ENCODE measurements around the gene CD40.

Gene CD40

DNA sequence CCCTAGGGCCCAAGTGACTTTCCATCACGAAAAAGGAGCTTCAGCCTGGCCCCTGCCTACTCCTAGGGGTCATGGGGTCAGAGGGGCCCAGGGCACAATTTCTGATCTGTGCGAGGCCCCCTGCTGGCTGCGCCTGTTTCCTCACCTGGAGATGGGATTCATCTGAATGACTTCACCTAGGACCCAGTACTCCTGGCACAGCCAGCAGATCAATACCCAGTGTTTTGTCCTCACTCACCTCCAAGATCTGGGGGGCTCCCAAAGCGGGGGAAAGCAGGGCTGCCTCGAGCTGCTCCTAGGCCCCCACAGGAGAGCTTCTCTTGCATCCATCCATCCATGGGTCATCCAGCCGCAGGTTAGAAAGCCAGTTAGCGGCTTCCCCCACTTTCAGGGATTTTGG lies 33.8 kb downstream of the CD40 start:
- no peak for DNase-seq

DNA sequence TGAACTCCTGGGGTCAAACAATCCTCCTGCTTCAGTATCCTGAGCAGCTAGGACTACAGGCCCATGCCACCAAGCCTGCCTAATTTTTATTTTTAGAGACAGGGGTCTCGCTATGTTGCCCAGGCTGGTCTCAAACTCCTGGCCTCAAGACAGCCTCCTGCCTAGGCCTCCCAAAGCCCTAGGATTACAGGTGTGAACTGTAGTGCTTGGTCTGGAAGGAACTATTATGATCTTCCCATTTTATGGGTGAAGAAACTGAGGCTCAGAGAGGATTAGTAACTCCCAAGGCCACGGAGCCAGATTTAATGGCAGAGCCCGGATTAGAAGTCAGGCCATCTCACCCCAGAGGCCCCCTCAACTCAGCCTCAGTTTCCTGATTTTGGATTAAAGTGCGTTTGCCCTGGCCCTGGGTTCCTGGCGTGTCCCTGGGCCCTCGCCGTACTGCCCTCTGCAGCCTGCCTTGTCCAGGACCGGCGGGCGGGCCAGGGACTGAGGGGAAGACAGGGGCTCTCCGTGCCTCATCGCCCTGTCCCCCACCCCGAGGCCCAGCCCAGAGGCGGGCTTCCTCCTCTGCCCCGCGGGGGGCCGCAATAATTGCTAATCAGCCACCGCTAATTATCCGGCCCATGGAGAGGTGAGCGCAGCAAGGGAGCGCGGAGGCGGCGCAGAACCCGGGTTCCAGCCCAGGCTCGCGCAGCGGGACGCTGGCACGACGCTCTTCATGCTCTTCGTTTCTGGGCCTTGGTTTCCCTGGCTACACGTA lies 34.9 kb downstream of the CD40 start:
- no peak for DNase-seq

DNA sequence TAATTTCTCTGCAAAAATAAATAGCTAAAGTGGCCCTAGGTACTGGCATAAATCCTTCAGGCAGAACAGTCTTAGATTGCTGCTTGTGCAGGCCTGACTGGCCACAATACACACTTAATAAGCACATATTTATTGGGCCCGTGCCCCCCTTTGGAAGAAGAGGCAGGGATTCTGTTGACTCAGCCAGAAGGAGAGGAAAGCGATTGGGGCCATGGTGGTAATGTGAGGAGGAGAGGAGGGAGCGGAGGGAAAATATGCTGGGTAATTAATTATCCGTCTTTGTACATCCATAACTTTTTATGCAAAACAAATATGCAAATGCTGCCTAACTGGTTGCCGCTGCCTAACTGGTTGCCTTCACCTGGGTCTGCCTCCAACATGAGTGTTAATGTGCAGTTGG lies 36.2 kb downstream of the CD40 start:
- no peak for DNase-seq

DNA sequence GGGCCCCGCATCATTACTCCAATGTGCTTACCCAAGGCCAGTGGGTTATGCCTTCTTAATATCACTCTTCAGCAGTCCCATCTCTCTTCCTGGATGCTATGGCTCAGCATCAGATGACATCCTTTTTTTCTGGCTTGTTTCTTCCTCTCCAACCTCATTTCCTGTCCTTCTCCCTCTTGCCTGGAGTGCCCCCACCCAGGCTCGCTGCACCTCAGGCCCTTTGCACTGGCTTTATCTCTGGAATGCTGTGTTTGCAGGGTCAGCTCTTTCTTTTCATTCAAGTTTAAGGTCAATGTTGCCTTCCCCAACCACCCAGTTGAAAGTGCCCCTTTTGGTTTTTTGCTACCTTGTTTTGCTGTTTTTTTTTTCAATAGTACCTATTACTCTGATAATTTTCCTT lies 36.7 kb downstream of the CD40 start:
- DNase-seq: no peak

DNA sequence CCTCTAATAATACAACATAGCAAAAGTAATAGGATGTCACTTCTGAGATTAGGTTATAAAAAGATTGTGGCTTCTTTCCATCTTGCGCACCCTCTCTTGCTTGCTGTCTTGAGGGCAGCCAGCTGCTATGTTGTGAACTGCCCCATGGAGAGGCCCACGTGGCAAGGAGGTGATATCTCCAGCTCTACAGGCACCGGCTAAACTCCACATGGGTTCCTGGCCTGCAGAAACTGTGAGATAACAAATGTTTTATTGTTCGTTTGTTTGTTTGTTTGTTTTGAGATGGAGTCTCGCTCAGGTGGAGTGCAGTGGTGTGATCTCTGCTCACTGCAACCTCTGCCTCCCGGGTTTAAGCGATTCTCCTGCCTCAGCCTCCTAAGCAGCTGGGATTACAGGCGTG lies 38.0 kb downstream of the CD40 start:
- no peak for DNase-seq

DNA sequence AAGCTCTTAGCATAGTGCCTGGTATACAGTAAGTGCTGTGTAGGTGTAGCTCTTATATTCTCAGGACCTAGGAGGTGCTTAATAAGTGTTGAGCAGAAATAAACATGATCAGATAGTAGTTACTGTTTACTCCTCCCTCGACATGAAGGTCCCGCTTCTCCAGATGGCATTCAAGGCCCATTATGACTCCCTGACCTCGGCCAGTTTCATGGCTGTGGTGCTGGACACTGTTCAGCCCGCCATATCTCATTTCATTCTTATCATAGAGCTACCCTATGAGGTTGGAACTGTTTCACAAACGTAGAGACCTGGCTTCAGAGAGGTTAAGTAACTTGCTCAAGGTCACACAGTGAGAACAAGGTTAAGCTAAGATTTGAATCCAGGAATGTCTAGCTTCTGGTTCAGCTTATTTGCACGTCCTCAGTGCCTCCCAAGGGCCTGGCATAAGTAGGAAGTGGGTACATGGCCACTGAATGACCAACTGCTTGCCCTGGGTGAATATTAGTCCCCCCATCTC lies 39.0 kb downstream of the CD40 start:
- DNase-seq: no peak

DNA sequence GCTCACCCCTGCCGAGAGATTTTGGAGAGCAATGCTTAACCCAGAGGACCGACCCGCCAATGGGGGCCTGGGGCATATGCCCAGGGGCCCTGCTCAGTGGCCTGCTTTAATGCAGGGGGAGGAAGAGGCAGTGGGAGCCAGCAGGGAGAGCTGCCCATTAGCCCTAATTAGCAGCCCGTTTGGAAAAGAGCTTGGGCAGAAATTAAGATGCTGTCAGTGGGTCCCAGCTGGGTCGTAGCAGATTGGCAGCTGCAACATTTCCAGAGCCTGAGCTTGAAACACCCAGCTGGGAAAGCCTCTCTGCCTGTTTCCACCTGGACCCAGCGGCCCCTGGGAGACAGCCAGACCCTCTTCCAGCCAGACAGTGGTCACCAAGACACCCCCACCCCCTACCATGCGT lies 39.5 kb downstream of the CD40 start:
- no peak for DNase-seq

DNA sequence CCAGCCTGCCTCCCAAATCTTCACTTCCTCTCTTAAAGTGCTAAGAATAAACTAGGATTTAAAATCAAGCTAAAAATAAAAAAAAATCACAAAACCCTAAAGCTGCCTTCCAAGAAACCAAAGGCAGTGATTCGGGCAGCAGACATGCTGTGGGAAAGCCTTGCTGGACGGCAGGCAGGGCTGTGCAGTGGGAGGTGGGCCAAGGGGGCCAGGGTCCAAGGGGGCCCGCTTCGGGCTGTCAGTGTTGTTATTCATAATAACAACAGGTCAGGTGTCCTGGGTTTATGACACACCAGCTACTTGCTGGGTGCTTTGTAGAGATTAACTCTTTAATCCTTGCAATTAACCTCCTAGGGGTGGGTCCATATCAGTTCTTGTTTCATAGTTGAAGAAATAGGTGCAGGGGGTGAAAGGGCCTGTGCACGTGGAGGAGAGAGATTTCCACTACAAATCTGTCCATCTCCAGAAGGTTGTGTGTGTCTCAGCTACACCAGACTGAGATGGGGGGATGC lies 40.4 kb downstream of the CD40 start:
- DNase-seq: no peak

DNA sequence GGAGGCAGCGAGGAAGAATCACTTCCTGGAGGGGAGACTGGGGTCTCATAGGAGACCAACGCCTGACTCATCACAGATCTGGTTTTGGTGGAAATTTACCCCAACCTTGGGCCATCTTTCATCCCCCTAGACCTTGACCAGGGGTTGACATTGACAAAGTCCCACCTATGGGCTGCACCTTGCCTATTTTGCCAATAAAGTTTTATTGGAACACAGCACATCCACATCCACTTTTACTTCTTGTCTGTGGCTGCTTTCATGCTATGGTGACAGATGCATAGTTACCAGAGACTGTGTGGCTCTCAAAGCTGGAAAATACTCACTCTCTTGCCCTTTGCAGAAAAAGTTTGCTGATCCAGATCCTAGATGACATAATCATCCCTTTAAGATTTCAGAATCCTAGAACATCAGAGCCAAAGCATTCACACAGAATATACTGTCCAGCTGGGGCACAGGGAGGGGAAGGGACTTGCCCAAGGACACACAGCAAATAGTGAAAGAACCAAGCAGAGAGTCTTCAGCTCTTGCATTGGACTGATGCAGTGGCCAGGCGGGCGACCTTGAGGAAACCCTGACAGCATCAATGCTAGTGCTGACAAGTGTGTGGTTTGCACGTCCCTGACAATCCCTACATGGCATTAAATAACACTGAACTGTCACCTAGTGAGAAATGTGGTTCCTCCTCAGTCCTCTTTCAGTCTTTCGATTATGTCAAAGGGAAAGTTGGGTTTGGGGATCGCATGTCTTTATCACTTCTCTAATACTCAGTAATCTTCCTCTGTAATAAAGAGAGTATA lies 41.2 kb downstream of the CD40 start:
- no peak for DNase-seq

DNA sequence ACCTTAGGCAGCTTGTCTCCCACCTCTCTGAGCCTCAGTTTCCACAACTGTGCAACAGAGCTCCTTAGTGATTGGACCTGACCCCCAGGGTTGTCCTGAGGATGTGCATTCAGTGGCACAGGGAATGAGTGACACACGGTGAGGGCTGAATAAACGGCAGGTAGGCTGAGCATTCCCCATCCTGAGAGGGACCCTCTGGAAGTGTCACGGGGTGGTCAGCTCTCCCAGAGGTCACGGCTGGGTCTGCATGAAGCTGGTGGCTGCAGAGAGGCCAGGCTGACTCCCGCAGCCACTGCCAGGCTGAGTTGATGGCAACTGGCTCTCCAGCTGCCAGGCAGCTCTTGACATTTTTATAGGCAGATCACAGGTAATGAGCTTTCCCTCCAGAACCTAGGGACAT lies 42.5 kb downstream of the CD40 start:
- no peak for DNase-seq

DNA sequence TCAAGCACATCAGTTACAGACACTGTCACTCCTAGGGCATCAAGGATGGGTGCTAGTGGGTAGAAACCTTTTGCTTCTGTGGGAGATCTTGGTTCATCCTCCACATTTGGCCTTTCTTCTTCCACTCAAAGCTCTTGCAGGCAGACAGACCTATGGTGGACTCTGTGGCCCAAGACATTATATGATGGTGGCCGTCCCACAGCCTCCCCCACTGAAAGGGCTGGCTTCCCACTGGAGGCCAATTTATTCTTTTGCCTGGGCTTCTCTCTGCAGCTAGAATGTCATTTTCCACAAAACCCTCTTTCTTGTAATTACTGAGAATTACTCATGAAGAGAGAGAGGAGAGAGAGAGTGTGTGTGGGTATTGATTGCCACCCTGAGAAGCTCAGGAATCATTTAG lies 43.8 kb downstream of the CD40 start:
- no peak for DNase-seq

DNA sequence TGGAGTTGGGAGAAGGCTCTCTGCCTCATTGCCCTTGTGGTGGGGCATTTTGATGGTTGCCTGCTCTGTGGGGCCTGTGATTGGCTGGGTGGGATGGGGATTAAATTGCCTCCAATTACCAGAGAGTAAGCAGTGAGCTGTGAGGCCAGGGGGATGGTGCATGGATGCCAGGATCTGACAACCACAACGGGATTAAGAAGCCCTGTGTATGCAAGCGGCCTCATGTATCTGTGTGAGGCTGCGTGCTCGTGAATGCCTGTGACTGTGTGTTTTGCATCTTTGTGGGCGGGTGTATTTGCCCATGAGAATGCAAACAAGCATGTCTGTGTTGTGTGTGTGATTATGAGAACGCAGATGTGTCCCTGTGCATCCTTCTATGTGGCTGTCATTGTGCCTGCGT lies 46.1 kb downstream of the CD40 start:
- DNase-seq: no peak

DNA sequence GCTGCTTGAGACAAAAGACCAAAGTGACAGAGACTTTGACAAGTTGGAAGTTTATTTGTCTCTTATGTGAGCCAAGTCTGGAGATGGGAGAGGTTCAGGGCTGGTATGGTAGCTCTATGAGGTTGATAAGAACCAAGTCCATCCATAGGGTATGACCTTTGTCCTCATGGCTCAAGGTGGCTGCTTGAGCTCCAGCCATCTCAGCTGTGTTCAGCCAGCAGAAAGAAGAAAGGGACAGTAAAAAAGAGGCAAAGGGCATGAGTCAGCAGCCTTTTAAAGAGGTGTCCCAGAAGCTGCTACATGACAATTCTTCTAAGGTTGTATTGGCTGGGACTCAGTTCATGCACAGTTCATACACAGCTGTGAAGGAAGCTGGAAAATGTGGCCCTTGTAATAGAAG lies 49.0 kb downstream of the CD40 start:
- no peak for DNase-seq

DNA sequence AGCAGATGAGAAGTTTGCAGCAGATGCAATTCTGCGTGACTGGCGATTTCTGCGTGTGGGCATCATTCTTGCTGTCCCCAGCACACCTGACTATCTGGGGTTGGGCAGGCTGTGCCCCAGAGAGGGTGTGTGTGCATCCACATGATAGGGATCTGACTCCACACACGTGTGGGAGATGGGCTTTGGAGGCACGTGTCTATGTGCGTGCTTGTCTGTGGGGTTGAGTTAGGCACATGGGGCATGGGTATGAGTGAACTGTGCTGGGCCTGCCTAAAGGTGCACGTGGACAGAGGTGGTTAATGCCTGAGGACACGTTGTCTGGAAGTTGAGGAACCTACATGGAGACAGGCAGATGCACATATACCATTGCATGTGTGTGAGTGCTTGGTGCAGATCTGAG lies 50.3 kb downstream of the CD40 start:
- DNase-seq: no peak

DNA sequence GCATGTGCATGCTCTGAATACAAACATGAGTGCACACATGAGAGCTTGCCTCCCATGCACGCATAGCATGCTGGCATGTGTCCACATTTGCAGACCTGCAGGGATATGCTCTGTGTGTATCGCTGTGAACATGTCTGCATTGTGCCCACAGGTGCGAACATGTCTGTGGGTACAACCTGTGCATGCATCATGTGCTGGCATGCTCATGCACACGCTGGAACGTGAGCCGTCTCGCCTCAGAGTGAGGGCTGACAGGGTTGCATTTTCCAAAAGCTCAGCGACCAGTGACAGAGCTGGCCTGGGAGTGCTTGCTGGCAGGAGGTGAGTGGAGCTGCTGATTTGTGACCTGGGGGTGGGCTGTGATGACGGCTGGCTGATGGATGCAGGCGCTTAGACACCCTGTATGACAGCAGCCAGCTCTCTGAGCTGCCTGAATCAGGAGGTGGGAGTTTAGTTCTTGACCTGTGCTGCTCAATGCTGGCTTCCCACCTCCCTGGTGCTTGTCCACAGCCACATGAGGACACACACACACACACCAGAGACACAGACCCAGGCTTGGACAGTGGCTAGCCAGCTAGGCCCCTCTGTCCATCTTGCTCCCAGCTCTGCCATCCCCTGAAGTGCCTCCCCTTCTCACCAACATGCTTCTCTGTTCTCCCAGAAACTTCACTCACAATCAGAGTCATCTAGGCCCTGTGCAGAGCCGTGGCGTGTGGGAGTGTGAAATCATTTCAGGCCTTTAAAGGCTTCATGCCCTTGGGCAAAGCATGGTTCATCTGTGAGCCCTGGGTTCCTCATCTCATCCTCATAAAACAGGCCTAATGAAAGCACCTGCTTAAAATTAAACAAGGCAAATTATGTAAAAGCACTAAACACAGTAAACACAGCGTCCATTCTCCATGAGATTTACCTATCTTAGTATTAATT lies 51.4 kb downstream of the CD40 start:
- no peak for DNase-seq

DNA sequence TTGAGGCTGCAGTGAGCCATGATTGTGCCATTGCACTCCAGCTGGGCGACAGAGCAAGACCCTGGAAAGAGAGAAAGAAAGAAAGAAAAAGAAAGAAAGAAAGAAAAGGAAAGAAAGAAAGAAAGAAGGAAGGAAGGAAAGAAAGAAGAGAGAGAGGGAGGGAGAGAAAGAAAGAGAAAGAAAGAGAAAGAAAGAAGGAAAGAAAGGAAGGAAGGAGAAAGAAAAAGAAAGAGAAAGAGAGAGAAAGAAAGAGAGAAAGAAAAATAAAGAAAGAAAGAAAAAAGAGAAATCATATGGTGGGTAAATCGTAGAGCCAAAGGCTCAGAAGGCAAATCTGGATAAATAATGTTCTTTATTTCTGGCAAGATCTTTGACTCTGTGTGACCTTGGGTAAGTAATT lies 53.4 kb downstream of the CD40 start:
- no peak for DNase-seq

DNA sequence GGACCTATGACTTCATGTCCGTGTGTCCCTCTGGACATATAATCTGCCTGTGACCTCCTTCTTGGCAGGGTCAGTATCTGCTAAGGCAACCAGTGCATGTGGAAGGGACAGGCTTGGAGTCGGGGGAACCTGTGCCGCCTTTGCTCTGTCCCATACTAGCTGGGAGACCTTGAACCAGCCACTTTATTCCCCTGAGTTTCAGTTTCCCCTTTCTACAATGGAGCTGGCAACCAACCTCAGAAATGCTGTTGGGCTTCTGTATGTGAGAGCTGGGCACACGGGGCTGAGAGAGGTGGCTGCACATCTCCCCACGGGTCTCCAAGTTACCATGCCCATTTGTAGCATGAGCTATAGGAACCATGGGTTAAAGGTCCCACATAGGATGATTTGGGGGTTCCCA lies 53.8 kb downstream of the CD40 start:
- DNase-seq: no peak

DNA sequence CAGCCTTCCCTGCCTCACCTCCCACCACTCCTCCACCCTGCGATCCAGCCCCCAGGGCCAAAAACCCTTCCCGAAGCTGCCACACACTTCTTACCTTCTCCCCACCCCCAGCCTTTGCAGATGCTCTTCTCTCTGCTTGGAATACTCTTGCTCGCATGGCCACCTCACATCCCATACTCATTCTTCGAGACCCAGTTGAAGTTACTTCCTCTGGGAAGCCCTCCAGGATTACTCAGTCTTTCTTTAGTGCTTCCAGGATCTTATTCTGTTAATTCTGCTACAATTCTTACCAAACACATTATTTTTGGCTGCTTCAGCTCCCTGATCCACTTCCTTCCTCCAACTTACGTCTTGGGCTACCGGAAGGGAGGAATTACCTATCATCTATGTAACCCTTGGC lies 54.3 kb downstream of the CD40 start:
- DNase-seq: no peak

DNA sequence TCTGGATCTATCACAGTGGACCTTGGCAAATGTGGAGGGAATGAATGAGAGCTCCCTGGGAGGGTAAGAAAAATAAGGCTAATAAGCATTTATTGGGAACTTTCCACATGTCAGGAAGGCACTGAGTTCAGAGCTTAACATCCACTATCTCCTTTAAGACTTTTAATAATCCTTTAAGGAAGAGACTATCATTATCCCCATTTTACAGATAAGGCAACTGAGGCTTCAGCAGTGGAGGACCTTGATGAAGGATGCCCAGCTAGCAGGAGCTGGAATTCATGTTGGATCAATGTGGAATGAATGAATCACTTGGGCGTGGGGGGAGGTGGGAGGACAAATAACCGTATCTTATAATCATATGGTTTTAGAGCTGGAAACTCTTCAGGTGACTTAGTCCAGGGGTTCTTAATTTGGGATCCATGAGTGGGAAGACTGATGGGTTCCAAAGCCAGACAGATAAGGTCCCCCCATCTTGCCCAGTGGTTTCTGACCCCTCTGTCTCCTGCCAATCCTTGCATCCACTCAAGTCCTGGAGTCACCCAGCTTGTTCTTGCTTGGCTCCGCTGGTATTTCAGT lies 54.9 kb downstream of the CD40 start:
- DNase-seq: no peak

DNA sequence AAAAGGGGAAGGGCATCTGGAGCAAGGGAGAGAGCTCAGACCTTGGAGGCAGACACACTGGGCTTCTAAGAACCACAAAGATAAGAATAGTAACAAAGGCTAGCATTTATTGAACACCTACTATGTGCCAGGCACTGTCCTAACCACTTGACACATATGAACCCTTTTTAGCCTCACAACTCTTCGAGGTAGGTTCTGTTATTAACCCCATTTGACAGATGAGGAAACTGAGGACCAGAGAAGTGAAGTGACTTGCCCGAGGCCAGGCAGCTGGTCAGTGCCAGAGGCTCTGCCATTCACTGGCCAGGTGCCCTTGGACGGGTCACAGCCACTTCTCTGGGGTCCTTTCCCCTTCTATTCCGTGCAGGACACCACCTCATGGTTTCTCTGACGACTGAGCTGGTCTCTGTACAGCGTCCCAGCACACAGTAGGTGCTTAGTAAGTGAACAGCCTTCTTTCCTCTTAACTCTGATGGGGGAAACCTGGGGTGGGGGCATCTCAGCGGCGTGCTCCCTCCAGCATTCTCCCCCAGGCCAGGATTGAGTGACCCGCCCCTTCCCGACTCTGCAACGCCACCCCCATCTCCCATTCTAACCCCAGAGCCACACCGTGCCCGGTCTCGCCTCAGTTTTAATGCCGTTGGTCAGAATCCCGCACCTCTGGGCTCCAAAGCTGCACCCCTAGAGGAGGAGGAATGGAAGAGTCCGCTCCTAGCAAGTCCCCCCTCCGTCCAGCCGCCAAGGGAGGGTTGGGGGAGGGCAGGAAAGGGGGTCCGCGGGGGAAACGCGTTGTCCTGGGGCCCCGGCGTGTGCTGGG lies 55.7 kb downstream of the CD40 start:
- DNase-seq: no peak

DNA sequence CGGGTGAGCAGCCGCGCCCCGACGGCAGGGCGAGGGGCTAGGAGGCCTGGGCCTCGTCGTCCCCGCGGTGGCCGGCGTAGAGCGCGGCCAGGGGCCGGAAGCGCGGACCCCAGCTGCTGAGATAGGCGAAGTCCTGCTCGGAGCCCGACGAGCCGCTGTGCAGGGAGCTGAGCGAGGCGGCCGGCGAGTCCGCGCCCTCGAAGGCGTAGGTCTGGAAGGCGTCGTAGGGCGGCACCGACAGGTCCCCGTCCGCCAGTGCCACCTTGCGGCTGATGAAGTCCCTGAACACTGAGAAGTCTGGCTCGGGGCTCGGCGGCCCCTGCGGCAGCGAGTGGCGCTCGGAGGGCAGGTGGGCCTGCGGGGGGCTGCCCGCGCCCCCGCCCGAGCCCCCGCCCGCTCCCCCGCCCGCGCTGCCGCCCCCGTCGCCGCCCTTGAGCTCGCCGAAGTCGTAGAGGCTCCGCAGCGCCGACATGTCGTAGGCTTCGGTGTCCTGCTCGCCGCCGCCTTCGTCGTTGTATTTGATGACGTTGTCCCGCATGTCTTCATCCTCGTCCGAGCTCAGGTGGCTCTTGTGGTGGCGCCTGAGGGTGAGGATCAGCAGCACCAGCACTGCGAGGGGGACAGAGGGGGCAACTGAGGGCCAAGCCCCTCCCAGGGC lies 56.5 kb downstream of the CD40 start:
- DNase-seq: peak; percentile 34
